Astrocyte (in vitro differentiated cells and primary cell): ENCODE measurements around the gene AMOTL2.

Experiments used
- CTCF ChIP-seq: IDR thresholded peaks from 2 replicates; pipeline ENCODE4 v1.5.1; 2011; ENCODE audit warnings: low read depth, mild to moderate bottlenecking, inconsistent platforms, low read length, moderate library complexity; ENCODE audit not compliant: insufficient read depth
- EZH2 ChIP-seq: IDR thresholded peaks from 2 replicates; pipeline ENCODE4 v1.6.1; 2012; ENCODE audit warnings: mild to moderate bottlenecking, low read length, inconsistent platforms; ENCODE audit not compliant: insufficient read depth

DNA sequence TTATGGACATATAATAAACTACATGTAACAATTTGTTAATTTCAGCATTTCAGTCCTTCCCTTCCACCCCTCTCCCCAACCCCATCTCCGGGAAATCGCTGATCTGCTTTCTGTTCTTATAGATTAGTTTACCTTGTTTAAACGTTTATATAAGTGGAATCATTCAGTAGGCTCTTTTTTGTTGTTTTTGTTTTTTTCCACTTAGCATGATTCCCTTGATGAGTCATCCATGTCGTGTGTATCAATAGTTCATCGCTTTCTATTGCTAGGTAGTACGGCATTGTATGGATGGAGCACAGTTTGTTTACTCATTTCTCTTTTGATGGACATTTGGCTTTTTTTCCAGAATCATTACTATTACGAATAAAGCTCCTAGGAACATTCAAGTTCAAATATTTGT lies 23.5 kb upstream of the AMOTL2 start:
- TF ChIP-seq CTCF (no peak), EZH2 (no peak)
